ENCODE results near the gene TMEM266. TPM values are rescaled to one million over a fixed set of nuclear protein-coding genes. Genes with fewer than 3 reads are reported as not detected.

Gene TMEM266
- total RNA-seq, 6 donors from 2014 or later, result 0.59 to 2.4 (median 1.2) TPM; not detected in 1

DNA sequence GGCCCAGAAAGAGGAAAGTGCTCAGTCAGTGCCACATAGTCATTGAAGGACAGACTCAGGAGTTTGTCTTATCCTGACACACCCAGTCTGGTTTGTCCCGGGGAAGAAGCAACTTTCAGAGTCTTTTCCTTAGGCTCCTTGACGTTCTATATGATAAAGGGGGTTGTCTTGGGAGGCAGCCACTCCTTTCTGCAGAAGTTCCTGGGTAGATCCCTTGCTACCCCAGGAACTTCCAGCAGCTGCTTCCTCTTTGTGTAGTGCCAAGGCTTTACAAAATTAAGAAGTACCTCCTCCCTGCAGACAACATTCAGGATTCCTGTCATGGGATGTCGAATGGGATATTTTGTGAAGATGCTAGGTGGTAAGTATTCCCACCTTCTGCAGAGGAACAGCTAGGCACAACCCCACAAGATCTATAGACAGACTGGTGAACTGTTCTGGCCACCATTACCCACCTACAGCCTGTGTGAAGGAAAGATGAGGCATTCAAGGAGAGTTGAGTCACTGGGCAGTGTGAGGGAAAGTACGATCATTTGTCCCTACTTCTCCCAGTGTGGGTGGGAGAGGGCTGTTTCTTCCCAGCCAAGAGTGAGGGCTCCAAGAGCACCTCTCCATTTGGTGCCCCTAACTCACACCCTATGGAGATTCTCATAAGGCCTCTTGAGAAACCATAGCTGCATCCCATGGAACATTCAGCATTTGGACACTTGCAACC is 11.3 kb downstream of the TMEM266 start:
- no peaks in the 10 kb centered on the region for H3K36me3 ChIP-seq
- no peaks in the 10 kb centered on the region for H3K4me1 ChIP-seq
- H3K27ac ChIP-seq, result no peak overlapping the region
- no peak for DNase-seq
- no peaks in the 10 kb centered on the region for H3K27me3 ChIP-seq
- WGBS, 2 donors, result 77 to 81% methylated on average over 4 of the region's 4 CpGs
- H3K9me3 ChIP-seq, result no peaks in the 10 kb centered on the region
- no peak overlapping the region for H3K4me3 ChIP-seq
- ATAC-seq (ENCODE audit: low FRiP score in 2 of 2), result no peak
- TF ChIP-seq, protein P1, sequence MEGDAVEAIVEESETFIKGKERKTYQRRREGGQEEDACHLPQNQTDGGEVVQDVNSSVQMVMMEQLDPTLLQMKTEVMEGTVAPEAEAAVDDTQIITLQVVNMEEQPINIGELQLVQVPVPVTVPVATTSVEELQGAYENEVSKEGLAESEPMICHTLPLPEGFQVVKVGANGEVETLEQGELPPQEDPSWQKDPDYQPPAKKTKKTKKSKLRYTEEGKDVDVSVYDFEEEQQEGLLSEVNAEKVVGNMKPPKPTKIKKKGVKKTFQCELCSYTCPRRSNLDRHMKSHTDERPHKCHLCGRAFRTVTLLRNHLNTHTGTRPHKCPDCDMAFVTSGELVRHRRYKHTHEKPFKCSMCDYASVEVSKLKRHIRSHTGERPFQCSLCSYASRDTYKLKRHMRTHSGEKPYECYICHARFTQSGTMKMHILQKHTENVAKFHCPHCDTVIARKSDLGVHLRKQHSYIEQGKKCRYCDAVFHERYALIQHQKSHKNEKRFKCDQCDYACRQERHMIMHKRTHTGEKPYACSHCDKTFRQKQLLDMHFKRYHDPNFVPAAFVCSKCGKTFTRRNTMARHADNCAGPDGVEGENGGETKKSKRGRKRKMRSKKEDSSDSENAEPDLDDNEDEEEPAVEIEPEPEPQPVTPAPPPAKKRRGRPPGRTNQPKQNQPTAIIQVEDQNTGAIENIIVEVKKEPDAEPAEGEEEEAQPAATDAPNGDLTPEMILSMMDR (IDR thresholded peaks at IDR 0.05), result no peak
- TF ChIP-seq EP300 (IDR thresholded peaks at IDR 0.05), result no peak
- no peak for TF ChIP-seq POLR2AphosphoS5 (IDR thresholded peaks at IDR 0.05)
- no peak for TF ChIP-seq POLR2A (IDR thresholded peaks at IDR 0.05)

DNA sequence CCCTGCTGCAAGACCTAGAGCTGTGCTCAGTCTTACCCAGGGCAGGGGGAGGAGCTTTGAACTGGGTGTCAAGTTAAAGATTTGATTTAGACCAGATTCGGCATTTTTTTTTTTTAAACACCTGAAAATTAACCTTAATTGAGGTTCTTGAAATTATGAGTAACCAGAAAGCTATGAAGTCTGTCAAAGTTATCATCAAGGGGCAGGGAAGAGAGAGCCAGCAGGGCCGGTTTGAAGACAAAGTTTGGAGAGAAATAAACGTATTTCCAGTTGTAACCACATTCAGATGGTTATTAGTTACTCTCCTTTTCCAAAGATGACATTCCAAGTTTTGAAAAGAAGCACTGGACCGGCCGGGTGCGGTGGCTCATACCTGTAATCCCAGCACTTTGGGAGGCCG is 12.0 kb downstream of the TMEM266 start:
- no peak for ATAC-seq (ENCODE audit: low FRiP score in 2 of 2)
- Histone ChIP-seq H3K27me3 (no peaks in the 10 kb centered on the region), H3K9me3 (no peaks in the 10 kb centered on the region), H3K36me3 (no peaks in the 10 kb centered on the region), H3K4me3 (no peak overlapping the region), H3K4me1 (no peaks in the 10 kb centered on the region), H3K27ac (no peak overlapping the region)
- no peak for DNase-seq
- TF ChIP-seq POLR2AphosphoS5 (IDR thresholded peaks at IDR 0.05) (no peak), EP300 (IDR thresholded peaks at IDR 0.05) (no peak), POLR2A (IDR thresholded peaks at IDR 0.05) (no peak)
- TF ChIP-seq, protein P1 (IDR thresholded peaks at IDR 0.05), result no peak
- WGBS, 2 donors, result 77 to 82% methylated on average over 7 of the region's 7 CpGs

DNA sequence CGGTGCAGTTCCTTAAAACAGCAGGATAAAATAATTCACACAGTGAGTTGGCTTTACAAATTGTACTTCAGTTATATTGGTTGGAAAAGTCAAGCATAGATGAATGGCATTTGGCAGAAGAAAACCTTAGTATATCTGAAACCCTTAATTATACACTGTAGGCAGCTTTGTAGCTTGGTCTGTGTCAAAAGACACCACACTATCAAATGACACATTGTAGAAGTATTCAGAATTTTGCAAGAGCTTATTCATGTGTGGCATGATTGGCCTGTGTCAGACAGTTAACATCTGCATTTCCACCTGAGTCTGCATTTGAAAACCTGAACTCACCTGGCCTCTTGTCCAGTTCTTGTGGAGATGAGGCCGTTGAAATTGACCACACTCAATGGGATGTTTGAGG is 13.8 kb downstream of the TMEM266 start:
- DNase-seq, result no peak
- H3K36me3 ChIP-seq, result no peaks in the 10 kb centered on the region
- no peaks in the 10 kb centered on the region for H3K9me3 ChIP-seq
- no peaks in the 10 kb centered on the region for H3K4me1 ChIP-seq
- ATAC-seq (ENCODE audit: low FRiP score in 2 of 2), result no peak
- no peak overlapping the region for H3K4me3 ChIP-seq
- H3K27ac ChIP-seq, result no peak overlapping the region
- no peaks in the 10 kb centered on the region for H3K27me3 ChIP-seq
- 71 to 80% methylated on average over 2 of the region's 2 CpGs for WGBS, 2 donors
- TF ChIP-seq POLR2A (IDR thresholded peaks at IDR 0.05) (no peak), EP300 (IDR thresholded peaks at IDR 0.05) (no peak), POLR2AphosphoS5 (IDR thresholded peaks at IDR 0.05) (no peak)
- TF ChIP-seq, protein P1 (IDR thresholded peaks at IDR 0.05), result no peak

DNA sequence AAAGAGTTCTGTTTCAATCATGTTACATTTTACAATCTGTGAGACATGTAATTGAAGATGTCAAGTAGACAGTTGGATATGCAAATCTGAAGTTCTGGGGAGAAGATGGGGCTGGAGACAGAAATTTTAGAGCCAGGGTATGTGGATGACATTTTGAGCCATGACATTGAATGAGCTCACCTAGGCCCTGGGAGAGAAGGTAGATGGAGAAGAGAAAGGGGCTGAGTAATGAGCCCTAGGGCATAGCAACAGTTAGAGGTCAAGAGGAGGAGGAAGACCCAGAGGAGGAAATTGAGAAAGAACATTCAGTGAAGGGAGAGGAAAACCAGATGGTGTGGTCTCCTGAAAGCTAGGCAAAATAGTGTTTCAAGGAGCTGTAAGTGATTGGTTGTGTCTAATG is 15.3 kb downstream of the TMEM266 start:
- Histone ChIP-seq H3K27me3 (no peaks in the 10 kb centered on the region), H3K27ac (no peak overlapping the region), H3K4me3 (no peak overlapping the region), H3K4me1 (no peaks in the 10 kb centered on the region), H3K36me3 (no peaks in the 10 kb centered on the region), H3K9me3 (no peaks in the 10 kb centered on the region)
- TF ChIP-seq POLR2A (IDR thresholded peaks at IDR 0.05) (no peak), POLR2AphosphoS5 (IDR thresholded peaks at IDR 0.05) (no peak), EP300 (IDR thresholded peaks at IDR 0.05) (no peak)
- TF ChIP-seq, protein P1 (IDR thresholded peaks at IDR 0.05), result no peak
- ATAC-seq (ENCODE audit: low FRiP score in 2 of 2) (no peak), DNase-seq (no peak)

DNA sequence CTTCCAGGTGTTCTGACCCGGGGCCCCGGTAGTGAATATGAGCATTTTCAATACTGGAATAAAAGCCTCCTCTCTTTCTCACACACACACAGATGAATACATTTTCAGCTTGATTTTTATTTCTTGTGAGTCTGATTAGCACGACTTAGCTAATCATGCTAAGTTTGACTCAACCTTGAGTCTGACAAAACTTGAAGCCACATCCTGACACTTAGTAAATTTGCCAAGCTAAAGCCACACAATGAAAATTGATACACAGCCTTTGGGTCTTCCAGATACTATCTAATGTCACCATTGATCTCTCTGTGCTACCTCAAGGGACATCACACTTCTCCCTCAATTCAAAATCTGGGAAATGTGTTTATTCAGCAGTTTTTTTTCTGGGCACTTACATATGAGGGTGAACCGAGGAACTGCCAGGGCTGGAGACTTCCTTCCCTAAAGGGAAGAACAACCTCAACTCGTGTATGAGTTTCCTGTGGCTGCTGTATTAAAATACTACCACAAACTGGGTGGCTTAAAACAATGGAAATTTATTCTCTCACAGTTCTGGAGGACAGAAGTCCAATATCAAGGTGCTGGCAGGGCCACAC is 18.6 kb downstream of the TMEM266 start:
- no peaks in the 10 kb centered on the region for H3K27me3 ChIP-seq
- TF ChIP-seq POLR2AphosphoS5 (IDR thresholded peaks at IDR 0.05) (no peak), EP300 (IDR thresholded peaks at IDR 0.05) (no peak), POLR2A (IDR thresholded peaks at IDR 0.05) (no peak)
- TF ChIP-seq, protein P1 (IDR thresholded peaks at IDR 0.05), result no peak
- no peak for ATAC-seq (ENCODE audit: low FRiP score in 2 of 2)
- H3K9me3 ChIP-seq, result no peaks in the 10 kb centered on the region
- no peak for DNase-seq
- 53 to 56% methylated on average over 5 of the region's 5 CpGs for WGBS, 2 donors
- no peak overlapping the region for H3K4me3 ChIP-seq
- H3K27ac ChIP-seq, result no peak overlapping the region
- H3K36me3 ChIP-seq, result no peaks in the 10 kb centered on the region
- H3K4me1 ChIP-seq, result no peaks in the 10 kb centered on the region

All from upper lobe of left lung (tissue), 6 donors.